Loucy (cell line): Measurements from ENCODE around the gene VDAC1.
"Not testable (repeated sequence)": the region's sequence is repeated elsewhere in the genome, so short reads cannot be mapped to it uniquely, and the experiment has no call there.

Source experiments
- H2AFZ ChIP-seq: fragments of 200-600 bp; sonication (generic); 2 replicates; pipeline ENCODE4 v1.6.0; 2016; ENCODE audit warnings: antibody characterized with exemption, mild to moderate bottlenecking, low read length, moderate library complexity
- H3F3A ChIP-seq: fragments of 200-600 bp; 2 replicates; pipeline ENCODE4 v1.6.0; 2016; ENCODE audit warnings: antibody characterized with exemption, low read depth, mild to moderate bottlenecking
- H3K27me3 ChIP-seq: fragments of 200-600 bp; sonication (generic); 2 replicates; pipeline ENCODE4 v1.6.1; 2014; ENCODE audit warnings: low read length, mild to moderate bottlenecking; ENCODE audit not compliant: insufficient read depth, poor library complexity, severe bottlenecking
- H3K36me3 ChIP-seq: fragments of 200-600 bp; sonication (generic); 2 replicates; pipeline ENCODE4 v1.6.1; 2016; ENCODE audit warnings: low read length; ENCODE audit not compliant: insufficient read depth
- H3K4me1 ChIP-seq: fragments of 200-600 bp; sonication (generic); 2 replicates; pipeline ENCODE4 v1.5.1; 2014; ENCODE audit warnings: low read length, mild to moderate bottlenecking; ENCODE audit not compliant: insufficient read depth, poor library complexity, severe bottlenecking
- H3K4me2 ChIP-seq: fragments of 200-600 bp; sonication (generic); 2 replicates; pipeline ENCODE4 v1.6.0; 2014; ENCODE audit warnings: antibody characterized with exemption, low read length, low read depth, mild to moderate bottlenecking; ENCODE audit not compliant: poor library complexity, severe bottlenecking
- H3K4me3 ChIP-seq: fragments of 200-600 bp; sonication (generic); 2 replicates; pipeline ENCODE4 v1.5.1; 2014; ENCODE audit warnings: low read length, mild to moderate bottlenecking, mixed read lengths; ENCODE audit not compliant: poor library complexity, severe bottlenecking
- H3K79me2 ChIP-seq: fragments of 200-600 bp; sonication (generic); 2 replicates; pipeline ENCODE4 v1.6.1; 2014; ENCODE audit warnings: low read length; ENCODE audit not compliant: insufficient read depth
- H3K9ac ChIP-seq: fragments of 200-600 bp; sonication (generic); 2 replicates; pipeline ENCODE4 v1.6.0; 2014; ENCODE audit warnings: mild to moderate bottlenecking, low read depth, low read length, moderate library complexity; ENCODE audit not compliant: poor library complexity, severe bottlenecking
- H3K9me2 ChIP-seq: fragments of 200-600 bp; sonication (generic); replicated peaks from 2 replicates; pipeline ENCODE4 v1.6.1; 2016; ENCODE audit warnings: low read depth, low read length, mixed read lengths
- H3K9me3 ChIP-seq: fragments of 200-600 bp; sonication (generic); 2 replicates; pipeline ENCODE4 v1.6.1; 2014; ENCODE audit warnings: mild to moderate bottlenecking, antibody characterized with exemption, low read length, low read depth; ENCODE audit not compliant: insufficient read depth
- H4K20me1 ChIP-seq: fragments of 200-600 bp; sonication (generic); 2 replicates; pipeline ENCODE4 v1.6.0; 2014; ENCODE audit warnings: antibody characterized with exemption, low read length, mild to moderate bottlenecking; ENCODE audit not compliant: insufficient read depth, poor library complexity, severe bottlenecking
- EZH2phosphoT487 ChIP-seq: fragments of 200-600 bp; IDR thresholded peaks from 2 replicates; pipeline ENCODE4 v1.6.1; 2018; ENCODE audit warnings: antibody characterized with exemption, mild to moderate bottlenecking, moderate library complexity, borderline replicate concordance
- TF ChIP-seq, protein P1 (sequence below): fragments of 200-600 bp; sonication (generic); conservative IDR thresholded peaks from 2 replicates; pipeline ENCODE4 v1.5.1; 2014; ENCODE audit warnings: mild to moderate bottlenecking, antibody characterized with exemption, low read length

VDAC1 gene

DNA sequence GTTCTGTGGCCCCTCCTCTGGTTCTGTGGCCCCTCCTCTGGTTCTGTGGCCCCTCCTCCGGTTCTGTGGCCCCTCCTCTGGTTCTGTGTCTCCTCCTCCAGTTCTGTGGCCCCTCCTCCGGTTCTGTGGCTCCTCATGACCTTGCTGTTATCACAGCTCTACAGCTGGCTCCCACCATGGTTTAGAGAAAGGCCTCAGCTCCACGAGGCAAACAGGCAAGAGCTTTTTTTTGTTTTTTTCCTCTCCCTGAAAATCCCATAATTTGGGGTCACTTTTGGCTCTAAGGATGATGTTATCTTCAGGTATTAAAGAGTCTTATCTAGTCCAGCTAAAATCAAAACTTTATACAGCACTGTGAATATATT lies 68.1 kb downstream of the VDAC1 start:
- no peak overlapping the region for H3K9ac ChIP-seq
- no peaks in the 10 kb centered on the region for H4K20me1 ChIP-seq
- no peaks in the 10 kb centered on the region for H3K9me2 ChIP-seq
- H2AFZ ChIP-seq, result no peak overlapping the region
- H3K79me2 ChIP-seq, result no peaks in the 10 kb centered on the region
- H3F3A ChIP-seq, result no peaks in the 10 kb centered on the region
- no peak overlapping the region for H3K4me3 ChIP-seq
- H3K4me2 ChIP-seq, result no peak overlapping the region
- H3K4me1 ChIP-seq, result no peaks in the 10 kb centered on the region
- H3K36me3 ChIP-seq, result no peaks in the 10 kb centered on the region
- no peaks in the 10 kb centered on the region for H3K9me3 ChIP-seq
- TF ChIP-seq, protein P1, sequence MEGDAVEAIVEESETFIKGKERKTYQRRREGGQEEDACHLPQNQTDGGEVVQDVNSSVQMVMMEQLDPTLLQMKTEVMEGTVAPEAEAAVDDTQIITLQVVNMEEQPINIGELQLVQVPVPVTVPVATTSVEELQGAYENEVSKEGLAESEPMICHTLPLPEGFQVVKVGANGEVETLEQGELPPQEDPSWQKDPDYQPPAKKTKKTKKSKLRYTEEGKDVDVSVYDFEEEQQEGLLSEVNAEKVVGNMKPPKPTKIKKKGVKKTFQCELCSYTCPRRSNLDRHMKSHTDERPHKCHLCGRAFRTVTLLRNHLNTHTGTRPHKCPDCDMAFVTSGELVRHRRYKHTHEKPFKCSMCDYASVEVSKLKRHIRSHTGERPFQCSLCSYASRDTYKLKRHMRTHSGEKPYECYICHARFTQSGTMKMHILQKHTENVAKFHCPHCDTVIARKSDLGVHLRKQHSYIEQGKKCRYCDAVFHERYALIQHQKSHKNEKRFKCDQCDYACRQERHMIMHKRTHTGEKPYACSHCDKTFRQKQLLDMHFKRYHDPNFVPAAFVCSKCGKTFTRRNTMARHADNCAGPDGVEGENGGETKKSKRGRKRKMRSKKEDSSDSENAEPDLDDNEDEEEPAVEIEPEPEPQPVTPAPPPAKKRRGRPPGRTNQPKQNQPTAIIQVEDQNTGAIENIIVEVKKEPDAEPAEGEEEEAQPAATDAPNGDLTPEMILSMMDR, result no peak
- TF ChIP-seq EZH2phosphoT487, result no peak
- H3K27me3 ChIP-seq, result no peaks in the 10 kb centered on the region

DNA sequence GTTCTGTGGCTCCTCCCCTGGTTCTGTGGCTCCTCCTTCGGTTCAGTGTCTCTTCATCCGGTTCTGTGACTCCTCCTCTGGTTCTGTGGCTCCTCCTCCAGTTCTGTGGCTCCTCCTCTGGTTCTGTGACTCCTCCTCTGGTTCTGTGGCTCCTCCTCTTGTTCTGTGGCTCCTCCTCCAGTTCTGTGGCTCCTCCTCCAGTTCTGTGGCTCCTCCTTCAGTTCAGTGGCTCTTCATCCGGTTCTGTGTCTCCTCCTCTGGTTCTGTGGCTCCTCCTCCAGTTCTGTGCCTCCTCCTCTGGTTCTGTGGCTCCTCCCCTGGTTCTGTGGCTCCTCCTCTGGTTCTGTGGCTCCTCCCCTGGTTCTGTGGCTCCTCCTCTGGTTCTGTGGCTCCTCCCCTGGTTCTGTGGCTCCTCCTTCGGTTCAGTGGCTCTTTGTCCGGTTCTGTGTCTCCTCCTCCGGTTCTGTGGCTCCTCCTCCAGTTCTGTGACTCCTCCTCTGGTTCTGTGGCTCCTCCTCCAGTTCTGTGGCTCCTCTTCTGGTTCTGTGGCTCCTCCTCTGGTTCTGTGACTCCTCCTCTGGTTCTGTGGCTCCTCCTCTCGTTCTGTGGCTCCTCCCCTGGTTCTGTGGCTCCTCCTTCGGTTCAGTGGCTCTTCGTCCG lies 68.7 kb downstream of the VDAC1 start:
- not testable (repeated sequence) for H3K9me2 ChIP-seq, H3K36me3 ChIP-seq, H3K9ac ChIP-seq, H3K4me1 ChIP-seq, H3K9me3 ChIP-seq, H3K79me2 ChIP-seq, H3F3A ChIP-seq, H3K4me3 ChIP-seq, H2AFZ ChIP-seq, H4K20me1 ChIP-seq, H3K4me2 ChIP-seq, H3K27me3 ChIP-seq

DNA sequence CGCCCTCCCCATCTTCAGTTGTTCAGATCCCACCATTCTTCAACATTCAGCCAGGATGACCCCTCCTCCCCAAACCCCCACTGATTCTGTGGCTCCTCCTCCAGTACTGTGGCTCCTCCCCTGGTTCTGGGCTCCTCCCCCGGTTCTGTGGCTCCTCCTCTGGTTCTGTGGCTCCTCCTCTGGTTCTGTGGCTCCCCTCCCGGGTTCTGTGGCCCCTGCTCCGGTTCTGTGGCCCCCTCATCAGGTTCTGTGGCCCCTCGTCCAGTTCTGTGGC lies 69.2 kb downstream of the VDAC1 start:
- no peak overlapping the region for H3K4me3 ChIP-seq
- H3K79me2 ChIP-seq, result no peaks in the 10 kb centered on the region
- H4K20me1 ChIP-seq, result no peaks in the 10 kb centered on the region
- H3K4me1 ChIP-seq, result no peaks in the 10 kb centered on the region
- H2AFZ ChIP-seq, result no peak overlapping the region
- TF ChIP-seq, protein P1, result no peak
- TF ChIP-seq EZH2phosphoT487, result no peak
- no peaks in the 10 kb centered on the region for H3K27me3 ChIP-seq
- H3K36me3 ChIP-seq, result no peaks in the 10 kb centered on the region
- H3K4me2 ChIP-seq, result no peak overlapping the region
- no peaks in the 10 kb centered on the region for H3K9me3 ChIP-seq
- H3F3A ChIP-seq, result no peaks in the 10 kb centered on the region
- H3K9me2 ChIP-seq, result no peaks in the 10 kb centered on the region
- H3K9ac ChIP-seq, result no peak overlapping the region

DNA sequence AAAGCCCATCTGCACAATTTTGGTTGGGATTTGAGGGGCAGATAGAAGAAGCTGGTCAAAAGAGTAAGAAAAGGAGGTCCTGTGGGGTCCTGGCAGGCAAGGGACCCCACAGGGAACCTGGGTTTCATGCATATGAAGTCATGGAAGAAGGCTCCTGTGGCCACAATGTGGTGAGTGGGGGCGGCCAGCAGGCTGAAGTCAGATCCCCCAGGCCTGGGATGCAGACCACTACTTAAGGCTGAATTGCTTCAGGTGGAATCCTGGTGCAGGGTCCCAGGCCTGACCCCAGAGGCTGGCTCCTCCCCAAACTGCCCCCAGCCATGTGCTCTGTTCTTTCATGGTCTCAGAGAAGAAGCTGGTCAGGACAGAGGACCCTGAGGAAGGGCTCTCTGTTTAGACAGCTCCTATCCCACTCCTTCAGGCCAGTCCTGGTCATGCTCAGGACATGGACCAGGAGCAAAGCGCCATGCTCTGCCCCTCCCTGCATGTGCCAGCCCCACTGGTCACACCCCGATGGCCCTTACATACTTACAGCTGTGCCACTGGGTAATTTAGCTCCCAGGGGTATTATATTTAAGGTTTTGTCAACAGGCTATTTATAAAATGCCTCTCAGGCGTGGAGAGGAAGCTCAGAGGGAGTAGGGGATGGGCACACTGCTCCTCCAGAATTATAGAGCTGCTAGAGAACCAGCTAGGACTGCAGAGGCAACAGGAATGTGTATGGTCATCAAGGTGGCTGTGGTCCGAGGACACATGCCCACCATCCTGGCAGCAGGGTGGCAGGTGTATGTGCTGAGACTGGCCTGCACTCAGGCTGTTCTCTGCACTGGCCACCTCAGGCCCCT lies 69.7 kb downstream of the VDAC1 start:
- H3K27me3 ChIP-seq, result no peaks in the 10 kb centered on the region
- no peaks in the 10 kb centered on the region for H3K4me1 ChIP-seq
- H3K4me3 ChIP-seq, result no peak overlapping the region
- H3K9me3 ChIP-seq, result no peaks in the 10 kb centered on the region
- no peaks in the 10 kb centered on the region for H3K36me3 ChIP-seq
- H3F3A ChIP-seq, result no peaks in the 10 kb centered on the region
- H3K79me2 ChIP-seq, result no peaks in the 10 kb centered on the region
- H3K9me2 ChIP-seq, result no peaks in the 10 kb centered on the region
- H4K20me1 ChIP-seq, result no peaks in the 10 kb centered on the region
- H3K9ac ChIP-seq, result no peak overlapping the region
- no peak overlapping the region for H2AFZ ChIP-seq
- no peak for TF ChIP-seq EZH2phosphoT487
- TF ChIP-seq, protein P1, result no peak
- no peak overlapping the region for H3K4me2 ChIP-seq
